ENCODE data around the gene SNAP47. TPM values are rescaled to one million over a fixed set of nuclear protein-coding genes. Genes with fewer than 3 reads are reported as not detected.

SNAP47 gene
- total RNA-seq, 4 donors from 2014 or later, result 24.1 to 49.0 (median 38.4) TPM

DNA sequence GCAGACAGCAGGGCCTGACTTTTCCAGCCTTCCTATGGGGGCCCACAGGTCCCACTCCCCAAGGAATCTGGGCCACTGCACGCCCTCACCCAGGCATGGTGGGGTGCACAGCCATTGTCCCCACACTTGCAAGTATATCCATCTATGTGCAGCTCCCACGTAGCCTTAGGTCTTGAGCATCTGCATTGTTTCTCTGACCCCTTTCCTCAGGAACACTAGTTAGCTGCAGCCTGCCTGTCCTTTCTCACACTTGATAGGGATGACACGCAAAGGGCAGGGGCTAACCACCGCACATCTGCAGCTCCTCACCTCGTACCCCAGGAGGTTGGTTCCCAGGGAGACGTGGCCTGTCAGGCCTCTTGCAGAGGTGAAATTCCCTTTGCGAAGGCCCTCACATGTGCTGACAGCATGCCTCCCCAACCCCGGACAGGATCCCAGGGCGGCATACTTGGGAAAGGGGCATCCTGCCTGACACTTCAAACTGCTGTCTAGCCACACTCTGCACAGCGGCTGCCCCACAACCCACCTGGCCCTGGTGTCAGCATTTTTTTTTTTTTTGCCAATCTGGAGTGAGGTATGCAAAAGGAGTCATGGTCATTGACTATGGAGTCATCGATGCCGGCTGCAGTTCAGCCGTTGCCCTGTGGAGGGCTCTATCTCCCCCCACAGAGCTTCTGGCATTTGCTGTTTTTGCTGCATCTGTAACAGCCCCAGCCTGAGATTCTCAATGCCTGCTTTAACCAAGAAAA lies 5.2 kb upstream of the SNAP47 start:
- Histone ChIP-seq H3K4me1 (peaks cover 21 to 32% (median 26%) of the 10 kb centered on the region in 4 donors), H3K27me3 (no peaks in the 10 kb centered on the region), H3K9me3 (no peaks in the 10 kb centered on the region), H3K4me3 (no peak overlapping the region), H3K27ac (peak overlapping the region in 1 of 4 donors; percentile 75), H3K36me3 (no peaks in the 10 kb centered on the region)
- WGBS, 2 donors (ENCODE audit: low coverage in 1 of 2), result 51% methylated on average over 12 of the region's 13 CpGs; no CpG with 5 or more reads in 1 of the 2 donors
- in situ Hi-C loops (cut with MboI; ENCODE audit: low pct_ligation_motif_present in 1 of 4, low pct_unique_long_range_greater_than_20kb in 1 of 4, low sequenced_read_pairs in 3 of 4) (no loop called here), intact Hi-C loops (cut with DNase I; ENCODE audit: low total_unique reads) (loop anchor here (5.0 kb wide), 1 partner anchor 57 kb away; no protein-coding TSS in a partner anchor)
- no peak for TF ChIP-seq POLR2A (IDR thresholded peaks at IDR 0.05)
- no peak for TF ChIP-seq POLR2AphosphoS5 (IDR thresholded peaks at IDR 0.05)
- TF ChIP-seq, protein P1, sequence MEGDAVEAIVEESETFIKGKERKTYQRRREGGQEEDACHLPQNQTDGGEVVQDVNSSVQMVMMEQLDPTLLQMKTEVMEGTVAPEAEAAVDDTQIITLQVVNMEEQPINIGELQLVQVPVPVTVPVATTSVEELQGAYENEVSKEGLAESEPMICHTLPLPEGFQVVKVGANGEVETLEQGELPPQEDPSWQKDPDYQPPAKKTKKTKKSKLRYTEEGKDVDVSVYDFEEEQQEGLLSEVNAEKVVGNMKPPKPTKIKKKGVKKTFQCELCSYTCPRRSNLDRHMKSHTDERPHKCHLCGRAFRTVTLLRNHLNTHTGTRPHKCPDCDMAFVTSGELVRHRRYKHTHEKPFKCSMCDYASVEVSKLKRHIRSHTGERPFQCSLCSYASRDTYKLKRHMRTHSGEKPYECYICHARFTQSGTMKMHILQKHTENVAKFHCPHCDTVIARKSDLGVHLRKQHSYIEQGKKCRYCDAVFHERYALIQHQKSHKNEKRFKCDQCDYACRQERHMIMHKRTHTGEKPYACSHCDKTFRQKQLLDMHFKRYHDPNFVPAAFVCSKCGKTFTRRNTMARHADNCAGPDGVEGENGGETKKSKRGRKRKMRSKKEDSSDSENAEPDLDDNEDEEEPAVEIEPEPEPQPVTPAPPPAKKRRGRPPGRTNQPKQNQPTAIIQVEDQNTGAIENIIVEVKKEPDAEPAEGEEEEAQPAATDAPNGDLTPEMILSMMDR (IDR thresholded peaks at IDR 0.05), result peak; percentile 50 to 74 (median 66)
- TF ChIP-seq EP300 (IDR thresholded peaks at IDR 0.05; ENCODE audit: low read depth), result no peak
- peak; percentile 46 for DNase-seq

DNA sequence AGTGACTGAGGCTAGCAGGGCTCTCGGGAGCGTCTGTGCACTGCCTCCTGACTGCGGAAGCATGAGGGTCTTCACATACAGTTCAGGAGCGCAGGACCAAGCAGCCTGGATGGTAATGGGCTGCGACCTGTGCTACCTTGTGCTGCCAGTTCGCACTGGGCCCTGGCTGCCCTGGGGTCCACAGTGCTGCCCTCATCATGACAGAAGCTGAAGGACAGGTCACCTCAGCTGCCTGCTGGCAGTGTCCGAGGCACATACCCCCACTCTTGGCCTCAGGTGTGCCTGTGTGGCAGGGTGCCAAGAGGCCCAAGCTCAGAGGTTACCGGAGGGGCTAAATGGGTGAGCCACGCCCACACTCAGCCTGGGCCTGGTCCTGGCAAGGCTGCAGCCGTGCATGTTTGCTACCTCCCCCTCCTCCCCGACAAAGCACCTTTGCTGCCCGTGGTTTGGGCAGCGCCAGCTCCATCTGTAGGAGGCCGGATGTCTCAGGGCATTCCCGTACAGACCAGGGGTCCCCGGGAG lies 4.5 kb upstream of the SNAP47 start:
- no peak for DNase-seq
- 72% methylated on average over 12 of the region's 16 CpGs; no CpG with 5 or more reads in 1 of the 2 donors for WGBS, 2 donors (ENCODE audit: low coverage in 1 of 2)
- intact Hi-C loops (cut with DNase I; ENCODE audit: low total_unique reads) (no loop called here), in situ Hi-C loops (cut with MboI; ENCODE audit: low pct_ligation_motif_present in 1 of 4, low pct_unique_long_range_greater_than_20kb in 1 of 4, low sequenced_read_pairs in 3 of 4) (no loop called here)
- TF ChIP-seq, protein P1 (IDR thresholded peaks at IDR 0.05), result no peak
- TF ChIP-seq EP300 (IDR thresholded peaks at IDR 0.05; ENCODE audit: low read depth) (no peak), POLR2AphosphoS5 (IDR thresholded peaks at IDR 0.05) (no peak), POLR2A (IDR thresholded peaks at IDR 0.05) (no peak)
- H3K4me3 ChIP-seq, result no peak overlapping the region
- no peaks in the 10 kb centered on the region for H3K27me3 ChIP-seq
- peak overlapping the region in 1 of 4 donors; percentile 75 for H3K27ac ChIP-seq
- H3K4me1 ChIP-seq, result peaks cover 22 to 33% (median 26%) of the 10 kb centered on the region in 4 donors
- no peaks in the 10 kb centered on the region for H3K36me3 ChIP-seq
- H3K9me3 ChIP-seq, result no peaks in the 10 kb centered on the region

DNA sequence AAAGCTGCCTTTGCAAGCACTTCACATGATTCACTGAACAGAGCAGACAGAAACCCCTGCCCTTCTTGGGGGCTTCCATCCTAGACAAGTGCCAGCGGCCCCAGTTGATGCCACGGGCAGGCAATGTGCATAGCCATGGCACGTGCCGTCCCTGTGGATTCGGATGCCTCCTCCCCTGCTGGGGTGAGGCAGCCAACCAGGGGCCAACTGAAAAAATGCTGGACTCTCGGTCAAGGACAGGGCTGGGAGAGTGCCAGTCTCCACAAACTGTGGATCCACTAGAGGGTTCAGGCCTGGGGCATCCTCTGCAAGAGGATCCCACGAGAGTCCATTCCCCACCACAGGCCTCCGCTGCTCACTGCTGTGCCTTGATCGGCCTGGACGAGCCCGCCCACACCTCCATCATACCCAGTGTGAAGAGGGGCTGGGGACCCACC lies 4.0 kb upstream of the SNAP47 start:
- no peak for DNase-seq
- 80% methylated on average over 11 of the region's 11 CpGs; no CpG with 5 or more reads in 1 of the 2 donors for WGBS, 2 donors (ENCODE audit: low coverage in 1 of 2)
- intact Hi-C loops (cut with DNase I; ENCODE audit: low total_unique reads) (no loop called here), in situ Hi-C loops (cut with MboI; ENCODE audit: low pct_ligation_motif_present in 1 of 4, low pct_unique_long_range_greater_than_20kb in 1 of 4, low sequenced_read_pairs in 3 of 4) (no loop called here)
- no peak for TF ChIP-seq POLR2AphosphoS5 (IDR thresholded peaks at IDR 0.05)
- TF ChIP-seq, protein P1 (IDR thresholded peaks at IDR 0.05), result no peak
- TF ChIP-seq POLR2A (IDR thresholded peaks at IDR 0.05), result no peak
- TF ChIP-seq EP300 (IDR thresholded peaks at IDR 0.05; ENCODE audit: low read depth), result no peak
- no peak overlapping the region for H3K4me3 ChIP-seq
- H3K27ac ChIP-seq, result no peak overlapping the region
- H3K27me3 ChIP-seq, result no peaks in the 10 kb centered on the region
- H3K36me3 ChIP-seq, result no peaks in the 10 kb centered on the region
- H3K4me1 ChIP-seq, result peaks cover 24 to 39% (median 30%) of the 10 kb centered on the region in 4 donors
- no peaks in the 10 kb centered on the region for H3K9me3 ChIP-seq

DNA sequence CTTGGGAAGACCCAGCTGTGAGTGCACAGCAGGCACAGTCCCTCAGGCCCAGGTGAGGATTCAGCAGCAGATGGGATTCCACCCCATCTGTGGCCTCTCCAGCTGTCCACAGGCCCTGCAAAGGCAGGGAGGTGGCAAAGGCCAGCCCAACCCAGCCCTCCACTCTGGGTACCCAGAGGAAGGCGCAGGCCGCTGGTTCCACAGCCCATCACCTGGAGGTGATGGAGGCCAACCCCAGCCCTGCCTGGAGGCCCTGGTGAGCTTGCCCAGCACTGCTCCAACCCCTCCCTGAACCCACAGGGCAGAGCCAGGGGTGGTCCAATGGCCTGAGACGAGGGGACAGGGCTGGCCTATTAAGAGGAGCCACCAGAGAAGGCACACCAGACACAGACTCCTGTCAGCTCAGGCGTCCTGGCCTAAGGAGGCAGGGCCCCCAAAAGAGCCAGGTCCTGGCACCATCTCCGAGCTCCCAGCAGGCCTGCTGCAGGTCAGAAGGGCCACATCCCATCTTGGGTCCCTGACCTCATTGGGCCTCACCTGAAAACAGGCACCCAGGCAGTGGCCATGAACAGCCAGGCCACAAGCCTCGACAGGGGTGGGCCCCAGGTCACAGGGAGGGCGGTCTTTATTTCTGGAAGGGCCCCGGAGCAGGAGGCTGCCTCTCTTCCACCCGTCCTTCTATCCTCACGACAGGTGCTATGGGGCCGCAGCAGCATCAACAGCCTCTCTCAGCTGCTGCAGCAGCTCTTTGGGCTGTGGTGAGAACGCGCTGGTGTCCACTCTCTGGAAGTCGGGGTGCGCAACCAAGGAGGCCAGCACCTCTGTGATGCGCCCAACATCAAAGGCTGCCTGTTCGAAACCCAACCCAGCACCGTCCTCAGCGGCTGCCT lies 3.3 kb upstream of the SNAP47 start:
- peaks cover 24 to 42% (median 33%) of the 10 kb centered on the region in 4 donors for H3K4me1 ChIP-seq
- H3K27ac ChIP-seq, result no peak overlapping the region
- no peak overlapping the region for H3K4me3 ChIP-seq
- WGBS, 2 donors (ENCODE audit: low coverage in 1 of 2), result 95% methylated on average over 17 of the region's 19 CpGs; no CpG with 5 or more reads in 1 of the 2 donors
- in situ Hi-C loops (cut with MboI; ENCODE audit: low pct_ligation_motif_present in 1 of 4, low pct_unique_long_range_greater_than_20kb in 1 of 4, low sequenced_read_pairs in 3 of 4) (no loop called here), intact Hi-C loops (cut with DNase I; ENCODE audit: low total_unique reads) (no loop called here)
- no peaks in the 10 kb centered on the region for H3K36me3 ChIP-seq
- TF ChIP-seq, protein P1 (IDR thresholded peaks at IDR 0.05), result no peak
- TF ChIP-seq POLR2AphosphoS5 (IDR thresholded peaks at IDR 0.05) (no peak), EP300 (IDR thresholded peaks at IDR 0.05; ENCODE audit: low read depth) (no peak), POLR2A (IDR thresholded peaks at IDR 0.05) (no peak)
- no peak for DNase-seq
- no peaks in the 10 kb centered on the region for H3K27me3 ChIP-seq
- H3K9me3 ChIP-seq, result no peaks in the 10 kb centered on the region
